ENCODE data around the gene ZC3H12C. TPM values are rescaled to one million over a fixed set of nuclear protein-coding genes. Genes with fewer than 3 reads are reported as not detected.

ZC3H12C gene
- total and polyA plus RNA-seq, 2 of the 4 experiments (the other 2 are of a cell fraction), result 4.2 to 15.8 TPM

GRCh38 chr11:110198031-110198729, 105.0 kb downstream of the ZC3H12C start (continued):
- TF ChIP-seq, protein P1, sequence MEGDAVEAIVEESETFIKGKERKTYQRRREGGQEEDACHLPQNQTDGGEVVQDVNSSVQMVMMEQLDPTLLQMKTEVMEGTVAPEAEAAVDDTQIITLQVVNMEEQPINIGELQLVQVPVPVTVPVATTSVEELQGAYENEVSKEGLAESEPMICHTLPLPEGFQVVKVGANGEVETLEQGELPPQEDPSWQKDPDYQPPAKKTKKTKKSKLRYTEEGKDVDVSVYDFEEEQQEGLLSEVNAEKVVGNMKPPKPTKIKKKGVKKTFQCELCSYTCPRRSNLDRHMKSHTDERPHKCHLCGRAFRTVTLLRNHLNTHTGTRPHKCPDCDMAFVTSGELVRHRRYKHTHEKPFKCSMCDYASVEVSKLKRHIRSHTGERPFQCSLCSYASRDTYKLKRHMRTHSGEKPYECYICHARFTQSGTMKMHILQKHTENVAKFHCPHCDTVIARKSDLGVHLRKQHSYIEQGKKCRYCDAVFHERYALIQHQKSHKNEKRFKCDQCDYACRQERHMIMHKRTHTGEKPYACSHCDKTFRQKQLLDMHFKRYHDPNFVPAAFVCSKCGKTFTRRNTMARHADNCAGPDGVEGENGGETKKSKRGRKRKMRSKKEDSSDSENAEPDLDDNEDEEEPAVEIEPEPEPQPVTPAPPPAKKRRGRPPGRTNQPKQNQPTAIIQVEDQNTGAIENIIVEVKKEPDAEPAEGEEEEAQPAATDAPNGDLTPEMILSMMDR (conservative IDR thresholded peaks at IDR 0.05; ENCODE audit: low read depth, low read length), result no peak
- TF ChIP-seq NFE2L2 (IDR thresholded peaks at IDR 0.05; ENCODE audit: low read depth, low read length), result no peak

All from IMR-90 (cell line).